Measurements from ENCODE around the gene PEX5L. TPM values are rescaled to one million over a fixed set of nuclear protein-coding genes. Genes with fewer than 3 reads are reported as not detected.
A peak's percentile ranks its signal among the peaks of the same experiment; 100 is the strongest.

PEX5L gene
- total and polyA plus RNA-seq, 5 donors, result 0.20 to 1.4 (median 0.58) TPM

- WGBS, result 86% methylated on average over 1 of the region's 1 CpG
- no peak for DNase-seq
- no peak overlapping the region for H3K27ac ChIP-seq (ENCODE audit: low read length)
These were observed 168.8 kb downstream of the PEX5L start for GRCh38 chr3:179867961-179868360.

GRCh38 chr3:179865861-179866505 is 170.8 kb downstream of the PEX5L start:
- no peak for DNase-seq
- Histone ChIP-seq H3K27me3 (ENCODE audit: control insufficient read depth, insufficient read depth) (no peaks in the 10 kb centered on the region), H3K9me3 (ENCODE audit: control insufficient read depth, low read length) (no peaks in the 10 kb centered on the region), H3K4me3 (ENCODE audit: low read length) (no peak overlapping the region), H3K4me1 (ENCODE audit: control insufficient read depth, insufficient read depth, low read length) (no peaks in the 10 kb centered on the region), H3K27ac (ENCODE audit: low read length) (no peak overlapping the region)
- ATAC-seq, result no peak
- 73% methylated on average over 5 of the region's 5 CpGs for WGBS
- intact Hi-C loops (cut with DNase I), result no loop called here

More at GRCh38 chr3:179867961-179868360, 168.8 kb downstream of the PEX5L start:
- Histone ChIP-seq H3K27me3 (ENCODE audit: control insufficient read depth, insufficient read depth) (no peaks in the 10 kb centered on the region), H3K4me1 (ENCODE audit: control insufficient read depth, insufficient read depth, low read length) (no peaks in the 10 kb centered on the region), H3K9me3 (ENCODE audit: control insufficient read depth, low read length) (no peaks in the 10 kb centered on the region), H3K4me3 (ENCODE audit: low read length) (no peak overlapping the region)
- no peak for ATAC-seq
- intact Hi-C loops (cut with DNase I), result no loop called here

- Histone ChIP-seq H3K4me3 (ENCODE audit: low read length) (no peak overlapping the region), H3K4me1 (ENCODE audit: control insufficient read depth, insufficient read depth, low read length) (no peaks in the 10 kb centered on the region), H3K9me3 (ENCODE audit: control insufficient read depth, low read length) (no peaks in the 10 kb centered on the region), H3K27me3 (ENCODE audit: control insufficient read depth, insufficient read depth) (no peaks in the 10 kb centered on the region), H3K27ac (ENCODE audit: low read length) (no peak overlapping the region)
- no peak for ATAC-seq
- DNase-seq, result no peak
- intact Hi-C loops (cut with DNase I), result no loop called here
- 86% methylated on average over 4 of the region's 4 CpGs for WGBS
These were observed 174.8 kb downstream of the PEX5L start for GRCh38 chr3:179861953-179862352.

GRCh38 chr3:179861292-179861691 is 175.4 kb downstream of the PEX5L start:
- intact Hi-C loops (cut with DNase I), result no loop called here
- no peak overlapping the region for H3K27ac ChIP-seq (ENCODE audit: low read length)
- H3K4me3 ChIP-seq (ENCODE audit: low read length), result no peak overlapping the region
- no peaks in the 10 kb centered on the region for H3K27me3 ChIP-seq (ENCODE audit: control insufficient read depth, insufficient read depth)
- peak in 1 of 2 donors; percentile 22 for ATAC-seq
- H3K9me3 ChIP-seq (ENCODE audit: control insufficient read depth, low read length), result no peaks in the 10 kb centered on the region
- no peaks in the 10 kb centered on the region for H3K4me1 ChIP-seq (ENCODE audit: control insufficient read depth, insufficient read depth, low read length)
- 92% methylated on average over 5 of the region's 5 CpGs for WGBS
- DNase-seq, result no peak

- no peaks in the 10 kb centered on the region for H3K27me3 ChIP-seq (ENCODE audit: control insufficient read depth, insufficient read depth)
- no peak overlapping the region for H3K4me3 ChIP-seq (ENCODE audit: low read length)
- no peaks in the 10 kb centered on the region for H3K4me1 ChIP-seq (ENCODE audit: control insufficient read depth, insufficient read depth, low read length)
- H3K9me3 ChIP-seq (ENCODE audit: control insufficient read depth, low read length), result no peaks in the 10 kb centered on the region
- DNase-seq (no peak), ATAC-seq (no peak)
- intact Hi-C loops (cut with DNase I), result no loop called here
- WGBS, result 85% methylated on average over 11 of the region's 11 CpGs
- H3K27ac ChIP-seq (ENCODE audit: low read length), result no peak overlapping the region
These were observed 176.2 kb downstream of the PEX5L start for GRCh38 chr3:179860275-179861107.

- no peak for DNase-seq
- WGBS, result 34% methylated on average over 2 of the region's 2 CpGs
- H3K4me3 ChIP-seq (ENCODE audit: low read length), result no peak overlapping the region
- H3K27me3 ChIP-seq (ENCODE audit: control insufficient read depth, insufficient read depth), result no peaks in the 10 kb centered on the region
- no peaks in the 10 kb centered on the region for H3K9me3 ChIP-seq (ENCODE audit: control insufficient read depth, low read length)
- peaks cover 2% of the 10 kb centered on the region for H3K4me1 ChIP-seq (ENCODE audit: control insufficient read depth, insufficient read depth, low read length)
- ATAC-seq, result peak in 1 of 2 donors; percentile 29
- intact Hi-C loops (cut with DNase I), result no loop called here
- H3K27ac ChIP-seq (ENCODE audit: low read length), result no peak overlapping the region
These were observed 183.6 kb downstream of the PEX5L start for GRCh38 chr3:179853176-179853575.

- DNase-seq (no peak), ATAC-seq (peak in 1 of 2 donors; percentile 47)
- Histone ChIP-seq H3K27ac (ENCODE audit: low read length) (no peak overlapping the region), H3K27me3 (ENCODE audit: control insufficient read depth, insufficient read depth) (no peaks in the 10 kb centered on the region), H3K4me1 (ENCODE audit: control insufficient read depth, insufficient read depth, low read length) (peaks cover 2% of the 10 kb centered on the region), H3K4me3 (ENCODE audit: low read length) (no peak overlapping the region), H3K9me3 (ENCODE audit: control insufficient read depth, low read length) (no peaks in the 10 kb centered on the region)
- 78% methylated on average over 5 of the region's 5 CpGs for WGBS
- intact Hi-C loops (cut with DNase I), result no loop called here
These were observed 184.4 kb downstream of the PEX5L start for GRCh38 chr3:179852142-179852905.

GRCh38 chr3:179848711-179849110 is 188.0 kb downstream of the PEX5L start:
- Histone ChIP-seq H3K27me3 (ENCODE audit: control insufficient read depth, insufficient read depth) (no peaks in the 10 kb centered on the region), H3K4me3 (ENCODE audit: low read length) (no peak overlapping the region), H3K9me3 (ENCODE audit: control insufficient read depth, low read length) (no peaks in the 10 kb centered on the region), H3K27ac (ENCODE audit: low read length) (no peak overlapping the region), H3K4me1 (ENCODE audit: control insufficient read depth, insufficient read depth, low read length) (peaks cover 2% of the 10 kb centered on the region)
- WGBS, result 80% methylated on average over 2 of the region's 2 CpGs
- no peak for DNase-seq
- intact Hi-C loops (cut with DNase I), result no loop called here
- ATAC-seq, result no peak

- Histone ChIP-seq H3K4me1 (ENCODE audit: control insufficient read depth, insufficient read depth, low read length) (no peaks in the 10 kb centered on the region), H3K4me3 (ENCODE audit: low read length) (no peak overlapping the region), H3K27ac (ENCODE audit: low read length) (no peak overlapping the region), H3K9me3 (ENCODE audit: control insufficient read depth, low read length) (no peaks in the 10 kb centered on the region), H3K27me3 (ENCODE audit: control insufficient read depth, insufficient read depth) (no peaks in the 10 kb centered on the region)
- DNase-seq, result no peak
- 38% methylated on average over 3 of the region's 3 CpGs for WGBS
- ATAC-seq, result no peak
- intact Hi-C loops (cut with DNase I), result no loop called here
These were observed 194.7 kb downstream of the PEX5L start for GRCh38 chr3:179842061-179842460.

GRCh38 chr3:179840985-179841384 is 195.8 kb downstream of the PEX5L start:
- no peaks in the 10 kb centered on the region for H3K27me3 ChIP-seq (ENCODE audit: control insufficient read depth, insufficient read depth)
- no peaks in the 10 kb centered on the region for H3K9me3 ChIP-seq (ENCODE audit: control insufficient read depth, low read length)
- no peak for ATAC-seq
- WGBS, result 52% methylated on average over 7 of the region's 7 CpGs
- intact Hi-C loops (cut with DNase I), result no loop called here
- no peak for DNase-seq
- no peak overlapping the region for H3K4me3 ChIP-seq (ENCODE audit: low read length)
- no peak overlapping the region for H3K27ac ChIP-seq (ENCODE audit: low read length)
- no peaks in the 10 kb centered on the region for H3K4me1 ChIP-seq (ENCODE audit: control insufficient read depth, insufficient read depth, low read length)

- intact Hi-C loops (cut with DNase I), result no loop called here
- Histone ChIP-seq H3K9me3 (ENCODE audit: control insufficient read depth, low read length) (no peaks in the 10 kb centered on the region), H3K27ac (ENCODE audit: low read length) (no peak overlapping the region), H3K4me1 (ENCODE audit: control insufficient read depth, insufficient read depth, low read length) (no peaks in the 10 kb centered on the region), H3K27me3 (ENCODE audit: control insufficient read depth, insufficient read depth) (no peaks in the 10 kb centered on the region), H3K4me3 (ENCODE audit: low read length) (no peak overlapping the region)
- DNase-seq, result no peak
- ATAC-seq, result no peak
- WGBS, result 54% methylated on average over 2 of the region's 2 CpGs
These were observed 199.4 kb downstream of the PEX5L start for GRCh38 chr3:179837374-179837773.
